B cell (primary cell): ENCODE data around the gene CCT8L2. TPM values are rescaled to one million over a fixed set of nuclear protein-coding genes. Genes with fewer than 3 reads are reported as not detected.
"Not testable (repeated sequence)": the region's sequence is repeated elsewhere in the genome, so short reads cannot be mapped to it uniquely, and the experiment has no call there.

Experiments
- ATAC-seq: fragments of 200-7000 bp; cut with Tn5 transposase; one replicate; pipeline ENCODE4 v1.10.0; 2021; ENCODE audit warnings: low read depth, mild to moderate bottlenecking, moderate number of reproducible peaks, moderate library complexity
- CTCF ChIA-PET: fragments of 350-600 bp; sonication (Branson Sonifier 250); formaldehyde crosslinking; loops from one replicate; lab custom pipeline; 2021; ENCODE audit warnings: antibody characterized with exemption, inconsistent platforms; lab: Charles Lee
- POLR2A ChIA-PET: fragments of 350-600 bp; sonication (Branson Sonifier 250); formaldehyde crosslinking; loops from one replicate; lab custom pipeline; 2021; ENCODE audit warnings: antibody characterized with exemption; lab: Charles Lee
- DNase-seq: peaks from one replicate; pipeline ENCODE4 v3.0.0; 2013
- H2AFZ ChIP-seq: 2 replicates; pipeline ENCODE4 v1.6.1; 2012; ENCODE audit warnings: mild to moderate bottlenecking, low read depth, low read length; ENCODE audit not compliant: insufficient read depth, poor library complexity, severe bottlenecking
- H3K27ac ChIP-seq, 2 donors: 1 replicate in 1 of 2; 2 replicates in 1 of 2; pipeline ENCODE4 v1.5.1; 2012 to 2013; ENCODE audit warnings: low read length in 2 of 2, mild to moderate bottlenecking in 2 of 2, moderate library complexity in 1 of 2
- H3K27me3 ChIP-seq, 4 experiments: fragments of 200-600 bp in 1 of 4; sonication (generic) in 1 of 4; replicated peaks in 1 of 4; 1 replicate in 2 of 4; 2 replicates in 2 of 4; pipeline versions ENCODE4 v1.6.1 to v1.7.0; 2013 to 2016; ENCODE audit warnings: low read length in 3 of 4, mild to moderate bottlenecking in 2 of 4, mixed read lengths in 1 of 4, moderate library complexity in 1 of 4; ENCODE audit not compliant: insufficient read depth in 4 of 4, control insufficient read depth in 3 of 4; ENCODE audit errors: control extremely low read depth in 1 of 4
- H3K36me3 ChIP-seq, 2 experiments: replicated peaks in 1 of 2; 1 replicate in 1 of 2; 2 replicates in 1 of 2; pipeline versions ENCODE4 v1.6.1 to v1.7.1; 2013; ENCODE audit warnings: low read length in 1 of 2; ENCODE audit not compliant: insufficient read depth in 2 of 2, control insufficient read depth in 1 of 2; ENCODE audit errors: control extremely low read depth in 1 of 2, extremely low read depth in 1 of 2
- H3K4me1 ChIP-seq, 2 donors: fragments of 200-600 bp in 1 of 2; sonication (generic) in 1 of 2; 1 replicate in 1 of 2; 2 replicates in 1 of 2; pipeline versions ENCODE4 v1.5.1 to v1.6.1; 2013 to 2017; ENCODE audit warnings: low read length in 2 of 2; ENCODE audit not compliant: control insufficient read depth in 2 of 2, insufficient read depth in 2 of 2
- H3K4me2 ChIP-seq: replicated peaks from 2 replicates; pipeline ENCODE3; 2012; ENCODE audit warnings: mild to moderate bottlenecking, low read depth, low read length; ENCODE audit not compliant: poor library complexity, severe bottlenecking
- H3K4me3 ChIP-seq, 5 experiments: fragments of 200-600 bp in 1 of 5; sonication (generic) in 1 of 5; 1 replicate in 3 of 5; 2 replicates in 2 of 5; pipeline versions ENCODE4 v1.5.1 to v1.7.0; 2011 to 2016; ENCODE audit warnings: low read length in 4 of 5, mild to moderate bottlenecking in 4 of 5, low read depth in 2 of 5, control low read depth in 1 of 5, moderate library complexity in 1 of 5; ENCODE audit not compliant: insufficient read depth in 1 of 5; ENCODE audit errors: control extremely low read depth in 1 of 5, extremely low read depth in 1 of 5
- H3K79me2 ChIP-seq: fragments of 200-600 bp; sonication (generic); one replicate; pipeline ENCODE4 v1.6.0; 2016; ENCODE audit warnings: low read length; ENCODE audit not compliant: control insufficient read depth, insufficient read depth
- H3K9ac ChIP-seq: fragments of 200-600 bp; sonication (generic); 2 replicates; pipeline ENCODE4 v1.6.1; 2017; ENCODE audit warnings: mild to moderate bottlenecking, low read length, moderate library complexity
- H3K9me3 ChIP-seq, 3 donors: one replicate each; pipeline versions ENCODE4 v1.6.1 to v1.7.1; 2013; ENCODE audit warnings: low read length in 2 of 3; ENCODE audit not compliant: control insufficient read depth in 2 of 3, insufficient read depth in 1 of 3; ENCODE audit errors: control extremely low read depth in 1 of 3
- H4K20me1 ChIP-seq: 2 replicates; pipeline ENCODE4 v1.6.0; 2012; ENCODE audit warnings: mild to moderate bottlenecking, low read length; ENCODE audit not compliant: insufficient read depth, control insufficient read depth, poor library complexity, severe bottlenecking
- H3K27ac Mint-ChIP-seq: one replicate; pipeline ENCODE4 v1.8.0; 2021; ENCODE audit warnings: mixed read lengths
- H3K27me3 Mint-ChIP-seq: one replicate; pipeline ENCODE4 v1.8.0; 2021; ENCODE audit warnings: mixed read lengths
- H3K4me1 Mint-ChIP-seq: one replicate; pipeline ENCODE4 v1.8.0; 2021; ENCODE audit warnings: mixed read lengths
- H3K4me3 Mint-ChIP-seq: one replicate; pipeline ENCODE4 v1.8.0; 2021; ENCODE audit warnings: mixed read lengths
- H3K9me3 Mint-ChIP-seq: one replicate; pipeline ENCODE4 v1.8.0; 2022; ENCODE audit warnings: mixed read lengths; ENCODE audit not compliant: insufficient read depth
- CTCF ChIP-seq: fragments of 200-600 bp; IDR thresholded peaks from one replicate; pipeline ENCODE4 v1.8.0; 2022; ENCODE audit warnings: antibody characterized with exemption, mild to moderate bottlenecking
- EZH2 ChIP-seq: IDR thresholded peaks from 2 replicates; pipeline ENCODE4 v1.6.1; 2012; ENCODE audit warnings: borderline replicate concordance, low read depth, mild to moderate bottlenecking, moderate library complexity, low read length; ENCODE audit not compliant: insufficient read depth, poor library complexity, severe bottlenecking
- WGBS: methylation state at CpG from one replicate; pipeline ENCODE4 v1.1.5; 2013; ENCODE audit warnings: missing lambda C conversion rate; ENCODE audit not compliant: insufficient coverage; 5-methylcytosine and 5-hydroxymethylcytosine counted together
- intact Hi-C: fragments of 100-400 bp; cut with micrococcal nuclease; formaldehyde crosslinking; loops from one replicate; pipeline ENCODE4 v1.10.0; 2022
- polyA plus RNA-seq: library from polyadenylated mRNA; depleted of rRNA; stranded (reverse); fragments of >200 nt; gene quantifications from 2 replicates; pipeline ENCODE4 v1.2.3, GENCODE V29; 2012
- total RNA-seq, 2 donors: library from RNA; stranded (reverse); fragments of 120-200 nt in 1 of 2; gene quantifications; 1 replicate in 1 of 2; 2 replicates in 1 of 2; pipeline versions ENCODE4 v1.2.3 to v1.2.4, GENCODE V29; 2013 to 2022

Gene CCT8L2
- total and polyA plus RNA-seq, 2 donors (not counting 1 experiment from before 2014, with no cell fraction given), result not detected

- Histone ChIP-seq H3K36me3 (no peaks in the 10 kb centered on the region), H3K4me3 (no peak overlapping the region), H3K9ac (no peak overlapping the region), H3K27ac (no peak overlapping the region), H3K79me2 (no peaks in the 10 kb centered on the region), H4K20me1 (no peaks in the 10 kb centered on the region), H3K9me3 (peaks cover 0 to 7% (median 0%) of the 10 kb centered on the region in 3 donors), H3K4me1 (no peaks in the 10 kb centered on the region), H2AFZ (no peak overlapping the region), H3K4me2 (no peak overlapping the region), H3K27me3 (peaks cover 0 to 11% (median 4%) of the 10 kb centered on the region in 4 experiments)
- Mint-ChIP-seq H3K27ac (no peak overlapping the region), H3K4me3 (no peak overlapping the region), H3K9me3 (no peaks in the 10 kb centered on the region), H3K27me3 (peaks cover 36% of the 10 kb centered on the region), H3K4me1 (no peaks in the 10 kb centered on the region)
- TF ChIP-seq EZH2 (no peak), CTCF (no peak)
- intact Hi-C loops, result no loop called here
- no peak for ATAC-seq
- CTCF ChIA-PET, result no interaction called here
- POLR2A ChIA-PET, result no interaction called here
- 81% methylated on average over 18 of the region's 22 CpGs for WGBS
- DNase-seq, result no peak
These were observed 16.3 kb upstream of the CCT8L2 start for GRCh38 chr22:16608931-16609330.

- WGBS, result 97% methylated on average over 5 of the region's 8 CpGs
- H3K4me3 Mint-ChIP-seq, H3K27ac Mint-ChIP-seq, POLR2A ChIA-PET, H2AFZ ChIP-seq, H3K9me3 Mint-ChIP-seq, CTCF ChIA-PET, intact Hi-C loops, H3K9me3 ChIP-seq, H3K27ac ChIP-seq, H3K4me3 ChIP-seq, H3K36me3 ChIP-seq, DNase-seq, H4K20me1 ChIP-seq, H3K4me1 ChIP-seq, H3K4me2 ChIP-seq, ATAC-seq, H3K9ac ChIP-seq, H3K79me2 ChIP-seq: not testable (repeated sequence)
- Mint-ChIP-seq H3K27me3 (peaks cover 32% of the 10 kb centered on the region), H3K4me1 (peaks cover 11% of the 10 kb centered on the region)
- H3K27me3 ChIP-seq, result peaks cover 0 to 18% (median 7%) of the 10 kb centered on the region in 4 experiments
These were observed 11.8 kb upstream of the CCT8L2 start for GRCh38 chr22:16604257-16604998.

- H3K27me3 ChIP-seq, result peaks cover 0 to 13% (median 7%) of the 10 kb centered on the region in 4 experiments
- ATAC-seq, H3K9me3 Mint-ChIP-seq, H4K20me1 ChIP-seq, intact Hi-C loops, H3K4me2 ChIP-seq, H3K79me2 ChIP-seq, H3K4me3 Mint-ChIP-seq, DNase-seq, H3K4me3 ChIP-seq, H3K4me1 ChIP-seq, POLR2A ChIA-PET, H2AFZ ChIP-seq, H3K27ac Mint-ChIP-seq, H3K9ac ChIP-seq, H3K9me3 ChIP-seq, H3K36me3 ChIP-seq, H3K27ac ChIP-seq, CTCF ChIA-PET: not testable (repeated sequence)
- no CpG with 5 or more reads among the region's 9 CpGs for WGBS
- Mint-ChIP-seq H3K4me1 (peaks cover 11% of the 10 kb centered on the region), H3K27me3 (peaks cover 35% of the 10 kb centered on the region)
These were observed 11.2 kb upstream of the CCT8L2 start for GRCh38 chr22:16603770-16604242.
